Frontal cortex (tissue), 4 donors: Measurements from ENCODE around the gene SNAI1. TPM values are rescaled to one million over a fixed set of nuclear protein-coding genes. Genes with fewer than 3 reads are reported as not detected.
"Not testable (repeated sequence)": the region's sequence is repeated elsewhere in the genome, so short reads cannot be mapped to it uniquely, and the experiment has no call there.

Experiments
- DNase-seq, 2 donors: peaks; one replicate each; pipeline ENCODE4 v3.0.0; 2012; ENCODE audit warnings: low spot score in 2 of 2
- FAIRE-seq: peaks from 2 replicates; lab custom pipeline; 2012; peaks lifted over from hg19 to GRCh38; lab: Jason Lieb, UNC
- total RNA-seq: library from RNA; depleted of rRNA; stranded (reverse); fragments of >200 nt; gene quantifications from one replicate; pipeline ENCODE4 v1.2.3, GENCODE V29; 2014
- donor health status: control.
- donor health status: control.
- donor health status: control.

The SNAI1 gene
- total RNA-seq, 1 donor from 2014 or later = not detected

GRCh38 chr20:49957089-49957938, 25.5 kb upstream of the SNAI1 start:
- DNase-seq = not testable (repeated sequence)
- FAIRE-seq = peak; percentile 63

- FAIRE-seq (no peak), DNase-seq (no peak)
Observed at GRCh38 chr20:49961413-49961812, 21.4 kb upstream of the SNAI1 start.

- FAIRE-seq = no peak
- DNase-seq = no peak
Observed at GRCh38 chr20:49964964-49965780, 17.6 kb upstream of the SNAI1 start.

- no peak for FAIRE-seq
- no peak for DNase-seq
Observed at GRCh38 chr20:49965781-49966305, 16.9 kb upstream of the SNAI1 start.

GRCh38 chr20:49966861-49967260, 15.9 kb upstream of the SNAI1 start:
- FAIRE-seq (no peak), DNase-seq (no peak)

- DNase-seq = no peak
- no peak for FAIRE-seq
Observed at GRCh38 chr20:49969234-49969633, 13.5 kb upstream of the SNAI1 start.

GRCh38 chr20:49969946-49970345, 12.8 kb upstream of the SNAI1 start:
- FAIRE-seq (no peak), DNase-seq (no peak)

- DNase-seq (no peak), FAIRE-seq (no peak)
Observed at GRCh38 chr20:49970498-49970897, 12.3 kb upstream of the SNAI1 start.

- no peak for DNase-seq
- FAIRE-seq = no peak
Observed at GRCh38 chr20:49973981-49974380, 8.8 kb upstream of the SNAI1 start.

GRCh38 chr20:49976542-49976941, 6.2 kb upstream of the SNAI1 start:
- FAIRE-seq (no peak), DNase-seq (no peak)

GRCh38 chr20:49977740-49978139, 5.0 kb upstream of the SNAI1 start:
- FAIRE-seq, DNase-seq: not testable (repeated sequence)

- DNase-seq (no peak), FAIRE-seq (no peak)
Observed at GRCh38 chr20:49978685-49979029, 4.1 kb upstream of the SNAI1 start.

- no peak for FAIRE-seq
- DNase-seq = peak; percentile 78 to 81
Observed at GRCh38 chr20:49979030-49979832, 3.5 kb upstream of the SNAI1 start.

- DNase-seq (no peak), FAIRE-seq (no peak)
Observed at GRCh38 chr20:49980140-49981008, 2.4 kb upstream of the SNAI1 start.

GRCh38 chr20:49981218-49982071, 1.3 kb upstream of the SNAI1 start:
- no peak for DNase-seq
- FAIRE-seq = no peak

GRCh38 chr20:49982072-49982345, 771 bp upstream of the SNAI1 start:
- FAIRE-seq = no peak
- DNase-seq = no peak

- DNase-seq (no peak), FAIRE-seq (no peak)
Observed at GRCh38 chr20:49983123-49983847, 505 bp downstream of the SNAI1 start.
